Smooth muscle cell (in vitro differentiated cells): ENCODE results near the gene TEKT4. TPM values are rescaled to one million over a fixed set of nuclear protein-coding genes. Genes with fewer than 3 reads are reported as not detected.
"Not testable (repeated sequence)": the region's sequence is repeated elsewhere in the genome, so short reads cannot be mapped to it uniquely, and the experiment has no call there.

Experiments
- DNase-seq: peaks from one replicate; lab custom pipeline; 2025; ENCODE audit not compliant: unreplicated experiment; lab: John Stamatoyannopoulos, UW
- H2AFZ ChIP-seq: fragments of 200-600 bp; sonication (generic); 2 replicates; pipeline ENCODE4 v1.6.0; 2016; ENCODE audit warnings: antibody characterized with exemption, low read depth, mild to moderate bottlenecking
- H3F3A ChIP-seq: fragments of 200-600 bp; sonication (generic); 2 replicates; pipeline ENCODE4 v1.6.0; 2017; ENCODE audit warnings: antibody characterized with exemption, low read depth
- H3K27ac ChIP-seq: fragments of 200-600 bp; sonication (generic); 2 replicates; pipeline ENCODE4 v1.5.1; 2016; ENCODE audit warnings: low read depth, mild to moderate bottlenecking
- H3K27me3 ChIP-seq: fragments of 200-600 bp; sonication (generic); 2 replicates; pipeline ENCODE4 v1.6.1; 2016; ENCODE audit warnings: low read depth, mild to moderate bottlenecking
- H3K36me3 ChIP-seq: fragments of 200-600 bp; sonication (generic); 2 replicates; pipeline ENCODE4 v1.5.1; 2016; ENCODE audit warnings: low read depth
- H3K4me1 ChIP-seq: fragments of 200-600 bp; sonication (generic); 2 replicates; pipeline ENCODE4 v1.5.1; 2016; ENCODE audit warnings: low read depth
- H3K4me2 ChIP-seq: fragments of 200-600 bp; sonication (generic); 2 replicates; pipeline ENCODE4 v1.6.0; 2016; ENCODE audit warnings: mild to moderate bottlenecking
- H3K4me3 ChIP-seq: fragments of 200-600 bp; sonication (generic); 2 replicates; pipeline ENCODE4 v1.5.1; 2016; ENCODE audit warnings: mild to moderate bottlenecking
- H3K79me2 ChIP-seq: fragments of 200-600 bp; sonication (generic); 2 replicates; pipeline ENCODE4 v1.6.0; 2016; ENCODE audit warnings: low read depth, mild to moderate bottlenecking
- H3K9ac ChIP-seq: fragments of 200-600 bp; sonication (generic); 2 replicates; pipeline ENCODE4 v1.6.0; 2016; ENCODE audit warnings: low read depth
- H3K9me3 ChIP-seq: fragments of 200-600 bp; sonication (generic); replicated peaks from 2 replicates; pipeline ENCODE4 v1.5.1; 2016; ENCODE audit warnings: low read depth
- H4K20me1 ChIP-seq: fragments of 200-600 bp; sonication (generic); 2 replicates; pipeline ENCODE4 v1.6.0; 2016; ENCODE audit warnings: low read depth
- WGBS: methylation state at CpG from one replicate; pipeline ENCODE4 v1.1.7; 2016; ENCODE audit warnings: low lambda C conversion rate; 5-methylcytosine and 5-hydroxymethylcytosine counted together
- polyA plus RNA-seq: library from polyadenylated mRNA; unstranded; fragments of >200 nt; fragmentation: Nextera tagmentation; extraction: Ambion mirVana; gene quantifications from 2 replicates; pipeline ENCODE4 v1.2.1, GENCODE V29; 2016
- total RNA-seq: library from RNA; depleted of rRNA; stranded (reverse); fragments of >200 nt; gene quantifications from 2 replicates; pipeline ENCODE4 v1.2.3, GENCODE V29; 2014
- TF ChIP-seq, protein P1 (sequence below): fragments of 200-600 bp; sonication (generic); IDR thresholded peaks from 2 replicates; pipeline ENCODE4 v1.5.1; 2017; ENCODE audit warnings: borderline replicate concordance, mild to moderate bottlenecking, antibody characterized with exemption; ENCODE audit not compliant: insufficient read depth, poor library complexity, severe bottlenecking

The TEKT4 gene
- total and polyA plus RNA-seq, 2 experiments from 2014 or later, result not detected

DNA sequence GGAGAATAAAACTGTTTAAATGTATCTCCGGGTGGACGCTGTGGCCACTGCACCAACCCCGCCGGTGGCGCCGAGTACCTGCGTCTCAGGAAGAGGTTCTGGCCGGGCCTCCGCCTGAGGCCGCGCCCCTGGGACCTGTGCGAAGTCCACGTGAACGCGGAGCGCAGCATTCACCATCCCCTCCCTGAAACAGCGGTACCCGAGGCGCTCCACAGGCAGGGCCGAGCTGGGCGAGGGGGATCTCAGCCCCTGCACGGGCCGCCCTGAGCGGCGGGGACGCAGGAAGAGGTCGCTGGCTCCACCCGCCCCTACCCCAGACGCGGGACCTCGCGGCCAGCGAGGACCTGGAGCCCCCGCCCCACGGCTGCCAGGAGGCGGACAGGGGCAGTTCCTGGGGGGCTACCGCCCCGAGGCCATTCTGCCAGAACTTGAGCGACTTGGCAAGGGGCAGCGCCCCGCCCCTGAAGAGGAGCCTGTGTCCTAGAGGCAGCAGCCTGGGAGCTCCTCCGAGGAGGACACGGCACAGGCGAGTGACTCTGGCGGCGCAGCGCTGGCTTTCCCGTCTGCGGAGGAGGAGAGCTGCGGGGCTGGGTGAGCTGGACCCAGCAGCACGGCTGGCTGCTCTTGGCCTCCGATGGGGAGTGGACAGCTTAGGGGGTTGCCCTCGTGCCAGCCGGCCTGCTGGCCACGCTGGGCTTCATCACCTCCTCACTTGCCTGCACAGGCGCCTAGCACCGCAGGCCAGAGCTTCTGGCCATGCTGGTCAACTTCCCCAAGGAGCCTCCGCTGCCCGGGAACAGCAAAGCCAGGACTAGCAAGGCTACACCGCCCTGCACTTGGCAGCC, 9.7 kb upstream of the TEKT4 start:
- Histone ChIP-seq H3K36me3 (no peaks in the 10 kb centered on the region), H3K4me2 (no peak overlapping the region), H3K4me3 (no peak overlapping the region), H3K9me3 (no peaks in the 10 kb centered on the region), H3K4me1 (no peaks in the 10 kb centered on the region), H2AFZ (no peak overlapping the region), H4K20me1 (no peaks in the 10 kb centered on the region), H3F3A (no peaks in the 10 kb centered on the region), H3K27ac (no peak overlapping the region), H3K9ac (no peak overlapping the region), H3K27me3 (no peaks in the 10 kb centered on the region), H3K79me2 (no peaks in the 10 kb centered on the region)
- TF ChIP-seq, protein P1, sequence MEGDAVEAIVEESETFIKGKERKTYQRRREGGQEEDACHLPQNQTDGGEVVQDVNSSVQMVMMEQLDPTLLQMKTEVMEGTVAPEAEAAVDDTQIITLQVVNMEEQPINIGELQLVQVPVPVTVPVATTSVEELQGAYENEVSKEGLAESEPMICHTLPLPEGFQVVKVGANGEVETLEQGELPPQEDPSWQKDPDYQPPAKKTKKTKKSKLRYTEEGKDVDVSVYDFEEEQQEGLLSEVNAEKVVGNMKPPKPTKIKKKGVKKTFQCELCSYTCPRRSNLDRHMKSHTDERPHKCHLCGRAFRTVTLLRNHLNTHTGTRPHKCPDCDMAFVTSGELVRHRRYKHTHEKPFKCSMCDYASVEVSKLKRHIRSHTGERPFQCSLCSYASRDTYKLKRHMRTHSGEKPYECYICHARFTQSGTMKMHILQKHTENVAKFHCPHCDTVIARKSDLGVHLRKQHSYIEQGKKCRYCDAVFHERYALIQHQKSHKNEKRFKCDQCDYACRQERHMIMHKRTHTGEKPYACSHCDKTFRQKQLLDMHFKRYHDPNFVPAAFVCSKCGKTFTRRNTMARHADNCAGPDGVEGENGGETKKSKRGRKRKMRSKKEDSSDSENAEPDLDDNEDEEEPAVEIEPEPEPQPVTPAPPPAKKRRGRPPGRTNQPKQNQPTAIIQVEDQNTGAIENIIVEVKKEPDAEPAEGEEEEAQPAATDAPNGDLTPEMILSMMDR, result no peak
- WGBS, result 92% methylated on average over 53 of the region's 60 CpGs
- no peak for DNase-seq

DNA sequence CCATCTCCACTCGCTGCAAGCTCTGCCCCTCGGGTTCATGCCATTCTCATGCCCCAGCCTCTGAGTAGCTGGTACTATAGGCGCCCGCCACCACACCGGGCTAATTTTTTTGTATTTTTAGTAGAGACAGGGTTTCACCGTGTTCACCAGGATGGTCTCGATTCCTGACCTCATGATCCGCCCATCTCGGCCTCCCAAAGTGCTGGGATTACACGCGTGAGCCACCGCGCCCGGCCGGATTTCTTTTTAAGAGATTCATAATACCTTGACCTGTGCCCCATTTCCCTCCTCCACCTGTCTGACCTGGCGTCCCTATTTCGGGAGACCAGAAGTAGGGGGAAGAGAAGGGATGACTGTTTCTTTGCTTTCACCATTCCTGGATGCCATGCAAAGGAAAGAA, 8.3 kb upstream of the TEKT4 start:
- DNase-seq, H3K9ac ChIP-seq, H3K4me2 ChIP-seq, H3K9me3 ChIP-seq, H3K27ac ChIP-seq, H2AFZ ChIP-seq, H4K20me1 ChIP-seq, H3K27me3 ChIP-seq, H3K36me3 ChIP-seq, H3F3A ChIP-seq, H3K4me3 ChIP-seq, H3K4me1 ChIP-seq, H3K79me2 ChIP-seq: not testable (repeated sequence)
- 91% methylated on average over 17 of the region's 17 CpGs for WGBS

DNA sequence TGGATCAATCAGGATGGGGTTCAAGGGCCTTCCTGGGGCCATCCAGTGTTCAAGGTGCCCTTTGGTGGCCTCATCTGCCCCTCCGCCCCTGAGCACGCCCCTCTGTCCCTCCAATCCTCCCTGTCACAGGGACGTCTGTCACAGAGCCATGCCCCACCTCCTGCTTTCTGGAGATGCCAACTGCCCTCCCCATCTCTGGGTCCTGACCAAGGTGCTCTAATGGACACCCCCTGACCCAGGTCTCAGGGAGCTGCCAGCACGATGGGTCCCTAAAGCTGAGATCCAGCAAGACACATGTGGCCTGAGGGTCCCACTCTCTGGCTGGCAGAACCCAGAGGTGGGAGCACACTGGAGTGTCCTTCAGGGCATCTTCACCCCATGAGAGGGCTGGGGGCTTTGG, 2.1 kb upstream of the TEKT4 start:
- H3K79me2 ChIP-seq, result no peaks in the 10 kb centered on the region
- H3K4me2 ChIP-seq, result no peak overlapping the region
- 96% methylated on average over 3 of the region's 4 CpGs for WGBS
- no peaks in the 10 kb centered on the region for H3K36me3 ChIP-seq
- H4K20me1 ChIP-seq, result no peaks in the 10 kb centered on the region
- no peak overlapping the region for H2AFZ ChIP-seq
- H3K27ac ChIP-seq, result no peak overlapping the region
- H3K4me1 ChIP-seq, result no peaks in the 10 kb centered on the region
- DNase-seq, result no peak
- H3K27me3 ChIP-seq, result no peaks in the 10 kb centered on the region
- TF ChIP-seq, protein P1, result no peak
- no peaks in the 10 kb centered on the region for H3K9me3 ChIP-seq
- H3K9ac ChIP-seq, result no peak overlapping the region
- H3F3A ChIP-seq, result no peaks in the 10 kb centered on the region
- no peak overlapping the region for H3K4me3 ChIP-seq

DNA sequence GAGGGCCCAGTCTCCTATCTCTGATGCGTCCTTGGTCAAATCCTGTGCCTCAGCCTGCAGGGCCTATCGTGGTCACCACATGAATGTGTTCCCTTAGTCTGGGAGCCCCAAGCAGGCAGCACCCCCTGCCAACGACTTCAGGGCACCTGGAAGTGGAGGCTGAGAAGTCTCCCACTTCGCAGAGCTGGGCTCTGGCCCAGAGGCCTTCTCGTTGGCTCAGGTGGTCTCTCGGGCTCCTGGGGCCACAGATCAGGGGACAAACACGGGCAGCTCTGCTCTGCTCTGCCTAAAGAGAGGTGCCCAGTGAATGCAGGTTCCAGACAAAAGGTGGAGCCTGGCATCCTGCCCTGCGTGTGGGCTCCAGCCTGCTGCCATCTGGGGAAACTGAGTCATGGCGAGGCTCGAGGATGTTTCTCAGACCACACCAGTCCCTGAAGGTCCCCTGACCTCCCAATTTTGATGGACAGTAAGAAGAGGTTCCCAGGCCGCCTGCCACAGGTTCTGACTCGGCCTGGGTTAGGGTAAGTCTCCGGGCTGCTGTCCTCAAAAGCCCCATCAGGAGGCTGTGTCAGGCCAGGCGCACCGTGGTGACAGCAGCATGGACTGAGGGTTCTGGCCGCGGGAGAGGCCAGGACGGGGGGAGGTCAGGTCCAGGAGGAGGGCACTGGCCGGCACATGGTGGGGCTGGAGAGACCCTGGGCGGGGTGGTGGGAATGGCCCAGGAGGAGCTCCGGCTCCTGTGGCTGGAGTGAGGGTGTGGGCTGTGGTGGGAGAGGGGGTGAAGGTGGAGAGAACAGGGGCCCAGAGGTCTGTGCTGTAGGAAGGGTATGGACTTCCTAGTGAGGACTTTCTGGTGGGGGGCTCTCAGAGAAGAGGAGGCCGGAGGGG, 1.4 kb upstream of the TEKT4 start:
- Histone ChIP-seq H3K27me3 (no peaks in the 10 kb centered on the region), H3K36me3 (no peaks in the 10 kb centered on the region), H3K4me2 (no peak overlapping the region), H3K9me3 (no peaks in the 10 kb centered on the region), H3K27ac (no peak overlapping the region), H3K9ac (no peak overlapping the region), H4K20me1 (no peaks in the 10 kb centered on the region), H3F3A (no peaks in the 10 kb centered on the region), H3K4me3 (no peak overlapping the region), H3K79me2 (no peaks in the 10 kb centered on the region), H3K4me1 (no peaks in the 10 kb centered on the region), H2AFZ (no peak overlapping the region)
- TF ChIP-seq, protein P1, result no peak
- 81% methylated on average over 22 of the region's 22 CpGs for WGBS
- no peak for DNase-seq
